ENCODE measurements around the gene RGS7.
"Not testable (repeated sequence)": the region's sequence is repeated elsewhere in the genome, so short reads cannot be mapped to it uniquely, and the experiment has no call there.

The RGS7 gene

DNA sequence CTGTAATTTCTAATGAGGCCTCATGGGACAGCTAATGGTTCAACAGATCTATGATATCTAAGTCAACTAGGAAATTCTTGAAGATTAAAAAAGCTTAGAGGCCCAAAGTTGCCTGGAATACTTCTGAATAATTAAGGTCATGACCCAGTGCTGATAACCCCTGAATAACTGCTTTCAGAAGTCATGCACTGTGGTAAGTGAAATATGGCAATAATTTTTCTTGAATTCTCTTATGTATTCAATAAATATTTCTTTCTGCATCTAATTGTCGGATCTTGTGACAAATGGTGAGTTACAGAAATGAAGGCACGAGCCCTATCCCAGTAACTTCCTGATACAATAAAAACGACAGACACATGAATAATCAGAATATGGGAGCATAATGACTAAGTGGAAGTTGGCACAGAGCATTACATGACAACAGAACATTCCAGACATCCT lies 525.8 kb downstream of the RGS7 start:
- no peak for DNase-seq (ENCODE audit: low read depth)

DNA sequence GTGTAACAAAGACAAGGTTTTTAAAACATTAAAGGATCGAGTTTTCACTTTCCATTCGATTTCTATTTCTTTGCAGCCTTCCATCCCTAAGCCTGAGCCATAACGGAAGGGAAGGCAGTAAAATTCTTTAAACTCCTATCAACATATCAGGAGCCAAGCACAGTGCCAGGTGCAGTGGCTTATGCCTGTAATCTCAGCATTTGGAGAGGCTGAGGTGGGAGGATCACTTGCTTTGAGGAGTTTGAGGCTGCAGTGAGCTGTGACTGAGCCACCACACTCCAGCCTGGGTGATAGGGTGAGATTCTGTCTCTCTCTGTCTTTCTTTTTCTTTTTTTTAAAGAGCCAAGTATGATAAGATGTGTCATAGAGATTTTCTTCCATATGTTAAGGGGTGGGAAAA lies 527.5 kb downstream of the RGS7 start:
- DNase-seq (ENCODE audit: low read depth) = no peak

DNA sequence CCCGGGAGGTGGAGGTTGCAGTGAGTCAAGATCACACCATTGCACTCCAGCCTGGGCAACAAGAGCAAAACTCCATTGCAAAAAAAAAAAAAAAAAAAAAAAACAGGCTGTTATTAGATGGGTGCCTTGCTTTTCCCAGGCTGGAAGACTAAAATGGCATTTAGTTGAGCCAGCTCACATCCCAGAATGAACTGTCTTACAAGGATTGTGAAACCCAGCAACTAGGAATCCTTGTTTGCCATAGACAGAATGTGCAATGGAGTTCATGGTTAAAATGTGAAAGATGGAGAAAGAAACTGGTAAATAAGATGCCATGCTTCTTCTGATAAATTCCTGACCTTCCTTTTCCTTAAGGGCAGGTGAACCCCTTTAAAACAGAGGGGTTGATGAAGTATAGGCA lies 529.2 kb downstream of the RGS7 start:
- DNase-seq (ENCODE audit: low read depth) = no peak

DNA sequence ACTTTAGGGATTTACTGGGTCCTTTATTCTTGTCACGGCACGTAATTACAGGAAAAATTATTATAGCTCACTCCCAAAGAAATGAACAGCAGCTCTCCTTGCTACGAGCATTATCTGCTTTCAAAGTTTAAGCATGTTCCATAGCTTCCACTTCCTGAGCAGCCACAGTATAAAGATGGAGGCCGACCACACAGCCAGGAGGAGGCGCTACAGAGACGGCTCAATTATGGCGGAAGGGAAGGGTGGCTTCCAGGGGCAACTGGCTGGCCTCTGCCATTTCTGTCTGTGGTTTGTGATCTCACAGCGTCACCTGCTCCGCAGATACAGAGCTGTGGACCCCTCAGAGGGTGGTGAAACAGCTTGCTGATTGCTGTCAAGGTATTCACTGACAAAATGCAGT lies 532.8 kb downstream of the RGS7 start:
- DNase-seq (ENCODE audit: low read depth) = no peak

DNA sequence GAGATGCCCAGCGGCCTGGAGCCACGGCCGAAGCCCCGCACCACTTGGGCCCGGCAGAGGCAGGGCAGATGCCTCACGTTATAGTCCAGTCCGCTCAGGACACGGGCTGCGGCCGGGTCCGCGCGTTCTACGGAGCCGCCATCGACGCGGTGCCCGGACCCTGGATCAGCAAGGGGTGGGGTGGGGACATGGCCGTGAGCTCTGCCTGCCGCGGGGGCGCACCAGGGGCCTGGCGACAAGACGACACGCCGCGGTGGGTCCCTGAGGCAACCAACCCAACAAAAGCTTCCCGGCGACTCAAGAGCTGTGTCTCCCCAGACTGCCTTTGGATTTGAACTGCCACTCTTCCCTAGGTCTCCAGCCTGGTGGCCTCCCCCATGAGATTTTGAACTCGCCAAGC lies 533.6 kb downstream of the RGS7 start:
- no peak for DNase-seq (ENCODE audit: low read depth)

DNA sequence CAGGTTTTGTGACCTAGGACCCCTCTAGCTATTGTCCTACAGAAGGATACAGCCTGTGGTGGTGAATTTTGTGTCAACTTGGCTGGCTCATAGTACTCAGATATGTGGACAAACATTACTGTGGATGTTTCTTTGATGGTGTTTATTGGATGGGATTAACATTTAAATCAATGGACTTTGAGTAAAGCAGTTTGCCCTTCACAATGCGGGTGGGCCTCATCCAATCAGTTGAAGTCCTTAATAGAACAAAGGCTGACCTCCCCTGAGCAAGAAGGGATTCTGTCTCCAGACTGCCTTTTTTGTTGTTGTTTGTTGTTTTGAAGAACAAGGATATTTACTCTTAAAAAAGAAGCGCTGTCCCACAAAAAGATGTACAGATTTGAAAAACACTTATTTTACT lies 535.1 kb downstream of the RGS7 start:
- no peak for DNase-seq (ENCODE audit: low read depth)

DNA sequence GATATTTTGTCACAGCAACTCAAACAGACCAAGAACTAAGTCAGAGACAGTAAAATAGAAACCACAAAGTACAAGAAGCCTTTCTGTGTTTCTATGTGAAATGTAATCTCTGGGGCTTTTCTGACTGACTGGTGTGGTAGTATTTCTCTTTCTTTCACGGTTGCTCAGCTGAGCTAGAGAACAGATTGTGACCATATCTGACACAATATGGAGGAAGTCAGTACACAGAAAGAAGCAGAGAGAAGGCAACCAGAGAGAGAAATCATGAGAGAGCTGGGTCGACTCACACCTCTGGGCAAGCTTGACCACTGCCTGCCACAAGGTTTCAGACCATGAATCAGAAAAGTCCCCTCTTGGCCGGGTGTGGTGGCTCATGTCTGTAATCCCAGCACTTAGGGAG lies 536.2 kb downstream of the RGS7 start:
- DNase-seq (ENCODE audit: low read depth) = no peak

DNA sequence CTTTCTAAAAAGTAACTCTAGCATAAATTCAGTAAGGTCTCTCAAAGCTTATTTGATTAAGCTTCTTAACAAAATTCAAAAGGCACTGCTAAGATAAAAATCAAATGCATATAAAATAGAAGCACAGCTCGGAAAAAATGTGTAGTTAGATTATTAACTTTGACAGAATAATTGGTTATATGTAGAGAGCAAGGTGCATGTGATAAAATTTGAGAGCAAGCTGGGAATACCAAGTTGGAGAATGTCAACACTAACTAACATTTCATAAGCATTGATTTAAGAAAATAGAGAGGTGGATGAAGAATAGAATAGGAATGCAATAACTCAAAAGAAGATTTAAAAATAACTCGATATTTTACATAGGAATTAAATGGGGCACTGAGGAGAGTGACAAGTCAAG lies 540.5 kb downstream of the RGS7 start:
- no peak for DNase-seq (ENCODE audit: low read depth)

DNA sequence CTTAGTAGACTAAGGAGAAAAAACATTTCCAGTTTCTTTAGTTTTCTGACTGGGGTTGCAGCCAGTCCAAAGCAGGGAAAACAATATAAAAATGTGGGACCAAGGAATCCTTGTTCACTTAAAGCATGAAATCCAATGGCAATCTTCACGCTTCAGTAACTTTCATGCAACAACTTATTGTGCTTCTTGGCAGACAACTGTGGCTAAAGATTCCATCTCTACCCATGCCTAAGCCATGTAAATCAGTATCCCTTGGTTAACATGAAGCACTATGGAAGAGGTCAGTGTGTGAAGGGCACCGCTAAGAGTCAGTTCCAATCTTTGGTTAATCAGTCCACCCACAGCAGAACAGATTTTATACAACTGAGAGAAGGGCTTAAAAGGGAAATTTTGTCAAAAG lies 543.3 kb downstream of the RGS7 start:
- no peak for DNase-seq (ENCODE audit: low read depth)

DNA sequence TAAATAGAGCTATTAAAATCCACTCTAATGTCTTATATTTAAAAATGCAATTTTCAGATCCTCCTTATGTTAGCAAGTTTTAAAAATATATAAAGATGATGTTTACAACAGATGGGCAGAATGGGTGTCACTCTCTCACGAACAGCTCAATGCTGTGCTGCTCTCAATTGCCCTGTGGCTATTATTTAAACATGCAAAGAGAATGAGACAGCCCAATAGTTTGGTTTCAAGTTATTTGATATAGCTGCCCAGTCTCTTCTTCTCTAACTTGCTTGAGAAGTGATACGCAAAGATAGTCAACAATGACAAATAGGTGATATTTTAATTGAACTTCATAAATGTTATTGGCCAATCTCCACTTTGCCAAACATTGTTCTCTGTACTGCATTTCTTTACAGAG lies 545.7 kb downstream of the RGS7 start:
- no peak for DNase-seq (ENCODE audit: low read depth)

DNA sequence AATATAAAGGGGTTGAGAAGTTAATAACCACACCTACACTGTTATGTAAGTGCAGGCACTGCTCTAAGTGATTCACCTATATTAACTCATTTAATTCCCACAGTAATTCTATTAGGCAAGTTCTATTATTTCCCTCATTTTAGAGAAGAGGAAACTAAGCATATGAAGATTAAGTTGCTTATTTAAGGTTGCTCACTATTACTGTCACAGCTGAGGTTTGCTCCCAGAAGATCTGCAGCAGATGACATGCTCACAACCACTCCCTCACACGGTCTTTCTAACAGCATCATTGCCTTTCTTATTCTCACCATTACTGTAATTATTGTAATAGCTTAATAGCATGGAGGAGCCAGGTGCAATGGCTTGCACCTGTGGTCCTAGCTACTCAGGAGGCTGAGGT lies 548.6 kb downstream of the RGS7 start:
- no peak for DNase-seq (ENCODE audit: low read depth)

DNA sequence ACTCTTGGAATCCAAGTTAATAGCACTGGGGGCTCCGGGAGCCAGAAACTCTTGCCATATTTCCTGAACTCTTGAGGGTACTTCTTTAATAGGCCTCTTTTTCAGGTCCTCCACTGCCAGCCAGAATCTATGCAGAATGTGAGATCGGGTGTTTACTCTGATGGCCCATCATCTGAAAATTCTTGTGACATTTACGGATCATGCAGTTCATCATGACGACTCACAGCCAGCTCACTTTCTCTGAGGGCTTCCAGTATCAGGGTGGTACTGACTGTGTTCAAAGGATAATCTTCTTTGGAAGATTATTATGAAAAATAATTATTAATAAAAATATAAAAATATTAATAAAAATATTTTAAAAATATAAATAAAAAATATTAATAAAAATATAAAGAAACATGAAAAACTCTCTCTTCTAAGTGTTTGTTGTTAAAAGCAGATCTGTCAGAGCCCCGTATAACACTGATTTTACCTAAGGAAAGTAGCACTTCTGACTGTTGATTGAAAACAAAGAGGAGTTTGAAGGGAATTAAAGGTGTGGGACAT lies 550.7 kb downstream of the RGS7 start:
- no peak for DNase-seq (ENCODE audit: low read depth)

DNA sequence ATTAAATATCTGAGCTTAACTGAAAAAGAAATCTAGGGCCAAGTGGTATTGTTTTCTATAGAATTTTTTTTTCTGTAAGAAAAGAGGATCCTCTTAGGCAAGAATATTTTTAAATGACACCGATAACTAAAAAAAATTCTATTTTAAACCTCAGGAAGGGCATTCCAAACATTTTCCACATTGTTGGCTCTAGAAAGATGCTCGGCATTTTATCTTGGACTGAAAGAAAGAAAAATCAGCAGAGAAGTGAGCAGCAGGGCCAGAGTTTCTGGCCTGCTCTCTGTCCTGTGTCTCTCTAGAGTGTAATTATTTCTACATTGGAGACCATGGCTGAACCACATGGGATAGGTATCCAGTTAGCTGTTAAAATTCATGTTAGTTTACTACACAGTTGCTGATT lies 552.5 kb downstream of the RGS7 start:
- DNase-seq (ENCODE audit: low read depth) = no peak

DNA sequence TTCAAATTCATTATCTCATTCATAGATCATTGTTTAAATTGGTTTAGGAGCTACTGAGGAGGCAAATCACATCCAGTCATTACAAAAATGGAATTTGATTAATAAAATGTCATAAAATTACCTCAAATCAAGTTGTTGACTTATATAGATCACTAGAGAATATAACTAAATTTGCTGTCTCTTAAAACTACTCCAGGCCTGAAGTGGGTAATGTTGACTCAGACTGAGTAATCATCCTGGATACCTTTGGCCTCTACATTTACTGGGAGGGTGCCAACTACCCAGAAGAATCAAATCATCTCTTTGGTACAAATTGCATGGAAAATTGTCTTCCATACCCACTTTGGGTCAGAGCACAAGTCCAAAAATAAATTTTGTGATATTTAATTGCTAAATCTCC lies 553.9 kb downstream of the RGS7 start:
- DNase-seq (ENCODE audit: low read depth) = no peak

DNA sequence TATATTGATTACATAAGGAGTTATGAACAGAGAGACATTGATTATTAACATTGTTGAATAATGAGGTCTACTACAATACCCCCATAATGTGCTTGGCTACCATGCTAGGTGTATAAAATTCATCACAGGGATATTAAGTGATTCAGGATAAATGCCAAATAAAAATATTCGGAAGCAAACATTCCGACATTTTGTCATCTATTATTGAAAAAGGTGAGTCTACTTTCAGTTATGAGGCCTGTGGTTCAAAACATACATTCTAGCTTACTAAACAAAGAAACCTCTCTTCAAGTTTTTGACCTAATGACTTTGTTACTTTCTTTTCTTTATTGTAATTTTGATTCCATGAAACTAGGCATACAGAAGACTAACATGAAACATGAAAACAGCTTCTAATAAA lies 554.7 kb downstream of the RGS7 start:
- DNase-seq (ENCODE audit: low read depth) = no peak

DNA sequence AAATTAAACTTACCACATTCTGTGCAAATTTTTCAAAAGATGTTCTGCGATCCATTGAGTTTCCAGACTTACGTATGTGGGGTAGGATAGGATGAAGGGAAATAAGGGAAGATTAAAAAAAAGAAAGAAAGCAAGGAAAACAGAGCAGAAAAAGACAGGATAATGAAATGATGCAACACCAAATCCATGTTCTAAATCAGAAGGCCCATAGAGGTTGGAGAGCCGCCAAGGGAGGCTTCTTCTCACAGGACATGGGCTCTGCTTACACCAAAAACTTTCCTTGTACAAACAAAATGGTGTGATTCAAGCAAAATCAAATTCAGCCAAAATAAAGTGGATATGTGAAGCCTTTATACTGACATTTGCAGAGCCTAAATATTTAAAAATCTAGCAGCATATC lies 555.6 kb downstream of the RGS7 start:
- no peak for DNase-seq (ENCODE audit: low read depth)

DNA sequence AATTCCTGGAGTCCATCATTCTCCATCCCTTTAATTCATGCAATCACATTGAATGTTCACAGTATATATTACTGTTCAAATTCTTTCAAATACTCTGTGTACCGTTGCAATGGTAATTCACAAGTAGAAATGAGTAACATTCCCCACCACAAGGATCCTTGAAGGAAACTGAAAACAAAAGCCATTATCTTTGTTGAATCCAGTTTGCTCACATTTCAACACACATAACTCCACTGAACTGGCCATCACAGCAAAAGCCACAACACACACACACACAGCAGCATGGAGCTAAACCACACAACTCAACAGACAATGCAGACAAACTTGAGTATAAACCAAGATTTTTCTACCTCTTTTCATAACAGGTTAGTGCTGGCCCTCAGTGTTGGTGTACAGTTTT lies 556.7 kb downstream of the RGS7 start:
- DNase-seq (ENCODE audit: low read depth) = no peak

DNA sequence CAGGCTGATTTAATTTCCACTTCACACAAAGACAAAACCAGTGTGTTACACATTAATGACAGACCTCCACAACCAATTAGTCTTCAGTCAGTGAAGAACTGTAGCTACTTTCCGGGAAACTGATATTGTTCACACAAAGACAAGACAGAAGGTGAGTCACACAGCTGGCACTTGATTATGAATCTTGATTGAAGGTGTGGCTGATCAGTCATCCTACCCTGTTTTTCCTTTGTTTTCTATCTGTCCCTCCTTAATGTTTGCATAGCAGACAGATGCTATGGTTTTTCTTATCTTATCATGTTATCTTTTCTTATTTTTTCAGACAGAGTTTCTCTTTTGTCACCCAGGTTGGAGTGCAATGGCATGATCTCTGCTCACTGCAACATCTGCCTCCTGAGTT lies 560.0 kb downstream of the RGS7 start:
- no peak for DNase-seq (ENCODE audit: low read depth)

DNA sequence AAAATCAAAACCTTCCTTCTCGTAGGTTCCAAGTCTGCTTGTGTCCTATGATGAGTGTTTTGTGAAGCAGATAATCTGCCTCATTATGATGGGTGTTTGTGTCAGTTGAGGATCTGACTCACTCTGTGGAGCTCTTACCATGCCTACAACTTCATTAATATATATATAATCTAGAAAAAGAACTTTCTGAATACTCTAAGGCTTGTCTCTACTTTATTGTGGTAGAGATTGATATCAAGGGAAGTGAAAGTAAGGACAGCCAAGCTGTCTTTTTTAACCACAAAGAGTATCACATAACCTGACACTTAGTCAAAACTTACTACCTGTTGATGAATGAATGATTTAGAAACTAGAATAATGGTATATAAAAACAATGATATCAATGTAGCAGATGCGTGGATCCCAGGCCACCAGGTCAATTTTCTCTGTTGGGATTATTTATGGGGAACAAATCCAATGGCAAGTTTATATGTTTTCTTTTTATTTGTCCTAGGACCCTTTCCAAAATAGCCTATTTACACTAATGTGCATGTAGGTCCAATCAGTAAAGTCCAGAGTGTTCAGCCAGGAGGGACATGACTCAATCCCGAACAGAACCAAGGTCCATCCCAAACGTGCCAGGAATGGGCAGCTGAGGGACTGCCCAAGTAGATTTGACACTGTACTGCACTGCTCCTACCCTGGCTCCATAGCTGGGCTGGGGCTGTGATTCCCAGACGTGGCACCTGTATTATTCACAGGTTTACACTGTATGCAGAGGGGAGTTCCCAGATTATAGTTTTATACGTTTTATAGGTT lies 562.8 kb downstream of the RGS7 start:
- no peak for DNase-seq (ENCODE audit: low read depth)

DNA sequence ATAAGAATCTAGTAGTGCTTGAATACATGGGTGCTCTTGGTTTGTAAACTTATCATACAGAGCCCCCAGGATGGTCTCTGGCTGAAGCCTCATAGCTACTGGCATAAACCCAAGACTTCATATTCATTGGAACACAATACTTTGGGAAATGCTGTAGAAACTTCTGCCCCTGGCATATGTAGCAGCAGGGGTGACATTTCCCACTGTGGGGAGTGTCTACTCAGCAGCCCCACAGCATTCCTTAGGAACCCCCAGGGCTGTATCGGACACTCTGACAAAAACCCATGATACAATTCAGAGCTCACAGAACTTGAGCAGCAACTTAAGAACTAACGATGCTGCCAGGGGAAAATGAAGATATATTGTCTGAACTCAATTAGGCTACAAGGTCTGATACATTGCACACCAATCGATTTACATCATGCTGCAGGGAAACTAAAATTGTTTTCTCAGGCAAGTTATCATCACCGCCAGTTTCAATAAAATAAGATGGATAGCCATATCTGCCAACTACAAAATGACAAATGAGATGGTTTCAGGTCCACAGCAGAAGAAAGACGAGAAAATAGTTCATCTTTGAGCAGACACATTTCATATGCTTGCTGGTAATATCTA lies 564.0 kb downstream of the RGS7 start:
- no peak for DNase-seq (ENCODE audit: low read depth)

DNA sequence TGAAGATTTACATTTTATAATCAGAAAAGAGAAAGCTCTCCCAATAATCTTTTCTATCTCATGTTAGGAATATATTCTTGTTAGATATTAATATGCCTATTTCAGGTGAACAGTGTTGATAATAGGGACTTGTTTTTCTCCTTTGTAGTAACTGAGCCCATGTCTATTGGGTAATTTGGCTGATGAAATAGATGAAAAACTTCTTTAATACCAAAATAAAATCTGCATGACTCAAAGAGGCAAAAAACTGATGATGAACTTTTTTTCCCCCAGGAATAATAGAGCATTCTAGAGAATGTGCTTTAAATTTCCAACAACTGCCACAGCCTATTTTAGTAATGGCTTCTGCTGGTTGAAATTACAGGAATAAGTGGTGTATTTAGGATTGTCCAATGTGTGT lies 566.1 kb downstream of the RGS7 start:
- DNase-seq (ENCODE audit: low read depth) = no peak

DNA sequence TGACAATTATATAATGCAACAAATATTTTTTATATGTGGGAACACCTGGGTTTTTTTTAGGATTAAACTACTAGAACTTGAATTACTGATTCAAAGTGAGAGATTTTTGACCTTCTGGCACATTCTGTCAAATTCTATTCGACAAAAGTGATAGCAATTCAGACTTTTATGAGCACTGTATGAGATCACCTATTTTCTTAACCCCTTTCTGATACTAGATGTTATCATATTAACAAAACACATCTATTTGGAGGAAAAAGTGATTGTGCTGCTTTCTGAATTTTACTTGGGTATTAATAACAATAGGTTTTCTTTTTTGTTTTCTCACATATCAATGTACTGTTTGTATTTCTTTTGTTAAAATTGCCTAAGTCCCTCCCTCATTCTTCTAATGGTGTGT lies 570.1 kb downstream of the RGS7 start:
- DNase-seq (ENCODE audit: low read depth) = no peak

DNA sequence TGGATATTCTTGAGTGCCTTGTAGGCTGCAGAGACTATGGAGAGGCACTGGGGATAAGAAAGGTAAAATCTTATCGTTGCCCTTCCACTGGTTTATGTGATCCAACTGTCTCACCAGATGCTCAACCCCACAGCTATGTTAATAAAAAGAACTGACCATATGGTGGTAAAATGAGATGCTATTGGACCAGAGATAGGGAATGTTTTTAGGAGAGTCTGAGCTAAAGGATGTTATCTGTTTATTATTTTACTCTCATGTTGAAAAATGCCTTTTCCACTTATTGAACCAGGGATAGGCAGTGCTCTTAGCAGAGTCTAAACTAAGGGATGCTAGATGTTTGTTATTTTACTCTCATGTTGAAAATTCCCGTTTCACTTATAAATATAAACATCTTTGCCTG lies 572.2 kb downstream of the RGS7 start:
- no peak for DNase-seq (ENCODE audit: low read depth)

DNA sequence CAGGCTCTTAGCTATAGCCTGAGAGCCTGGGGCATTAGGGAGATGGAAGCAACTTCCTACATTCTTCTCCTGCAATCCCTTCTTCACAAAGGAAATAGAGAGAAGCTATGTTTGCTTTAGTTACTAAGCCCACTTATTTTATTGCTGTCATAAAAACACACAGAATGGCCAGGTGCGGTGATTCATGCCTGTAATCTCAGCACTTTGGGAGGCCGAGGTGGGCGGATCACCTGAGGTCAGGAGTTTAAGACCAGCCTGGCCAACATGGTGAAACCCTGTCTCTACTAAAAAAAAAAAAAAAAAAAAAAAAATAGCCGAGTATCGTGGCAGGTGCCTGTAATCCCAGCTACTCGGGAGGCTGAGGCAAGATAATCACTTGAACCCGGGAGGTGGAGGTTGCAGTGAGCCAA lies 573.3 kb downstream of the RGS7 start:
- DNase-seq (ENCODE audit: low read depth) = not testable (repeated sequence)
